CD4-positive, CD25-positive, alpha-beta regulatory T cell (primary cell): ENCODE results near the gene MIGA1. TPM values are rescaled to one million over a fixed set of nuclear protein-coding genes. Genes with fewer than 3 reads are reported as not detected.
A peak's percentile ranks its signal among the peaks of the same experiment; 100 is the strongest.
"Not testable (repeated sequence)": the region's sequence is repeated elsewhere in the genome, so short reads cannot be mapped to it uniquely, and the experiment has no call there.

Experiments used
- ATAC-seq, 2 donors: fragments of 150-1000 bp; cut with Tn5 transposase; one replicate each; pipeline ENCODE4 v1.10.0; 2021; ENCODE audit warnings: low read depth in 2 of 2, moderate number of reproducible peaks in 2 of 2, moderate library complexity in 1 of 2
- DNase-seq, 3 donors: peaks; one replicate each; pipeline versions ENCODE4 v3.0.0 to v3.0.0-alpha.2; 2012 to 2022; ENCODE audit warnings: mixed read lengths in 1 of 3
- H3K27ac ChIP-seq: one replicate; pipeline ENCODE4 v1.7.0; 2013; ENCODE audit warnings: mild to moderate bottlenecking, low read length; ENCODE audit not compliant: insufficient read depth, poor library complexity, severe bottlenecking
- H3K27me3 ChIP-seq: one replicate; pipeline ENCODE4 v1.7.0; 2013; ENCODE audit warnings: low read length; ENCODE audit not compliant: control insufficient read depth, insufficient read depth
- H3K36me3 ChIP-seq: one replicate; pipeline ENCODE4 v1.7.0; 2013; ENCODE audit warnings: mild to moderate bottlenecking, low read length, moderate library complexity; ENCODE audit not compliant: control insufficient read depth, insufficient read depth
- H3K4me1 ChIP-seq: 2 replicates; pipeline ENCODE4 v1.7.0; 2013; ENCODE audit warnings: mild to moderate bottlenecking, low read length; ENCODE audit not compliant: insufficient read depth, control insufficient read depth, poor library complexity, severe bottlenecking
- H3K4me3 ChIP-seq: one replicate; pipeline ENCODE4 v1.7.0; 2013; ENCODE audit warnings: low read depth, mild to moderate bottlenecking, low read length, moderate library complexity
- H3K9me3 ChIP-seq, 2 experiments: 1 replicate in 1 of 2; 2 replicates in 1 of 2; pipeline ENCODE4 v1.7.0; 2013; ENCODE audit warnings: low read length in 2 of 2, mild to moderate bottlenecking in 1 of 2, moderate library complexity in 1 of 2; ENCODE audit not compliant: control insufficient read depth in 2 of 2
- H3K27ac Mint-ChIP-seq, 3 donors: one replicate each; pipeline ENCODE4 v1.8.0; 2020 to 2022; ENCODE audit warnings: mild to moderate bottlenecking in 3 of 3, mixed read lengths in 3 of 3, moderate library complexity in 2 of 3
- H3K27me3 Mint-ChIP-seq: one replicate; pipeline ENCODE4 v1.8.0; 2022; ENCODE audit warnings: mild to moderate bottlenecking, mixed read lengths
- H3K36me3 Mint-ChIP-seq: one replicate; pipeline ENCODE4 v1.8.0; 2020; ENCODE audit warnings: mixed read lengths
- H3K4me1 Mint-ChIP-seq, 4 donors: one replicate each; pipeline ENCODE4 v1.8.0; 2020 to 2022; ENCODE audit warnings: mixed read lengths in 4 of 4, mild to moderate bottlenecking in 1 of 4
- H3K4me3 Mint-ChIP-seq, 4 donors: one replicate each; pipeline ENCODE4 v1.8.0; 2020 to 2022; ENCODE audit warnings: mild to moderate bottlenecking in 4 of 4, mixed read lengths in 4 of 4, moderate library complexity in 3 of 4
- H3K9me3 Mint-ChIP-seq, 7 donors: one replicate each; pipeline ENCODE4 v1.8.0; 2020 to 2022; ENCODE audit warnings: mixed read lengths in 7 of 7, mild to moderate bottlenecking in 3 of 7, moderate library complexity in 2 of 7
- polyA plus RNA-seq, 4 donors: library from polyadenylated mRNA; unstranded; fragments of 300-500 nt; fragmentation: Illumina TruSeq; gene quantifications; one replicate each; pipeline ENCODE4 v1.2.3, GENCODE V29; 2021
- total RNA-seq: library from RNA; stranded (reverse); gene quantifications from one replicate; pipeline ENCODE4 v1.2.3, GENCODE V29; 2022

Gene MIGA1
- total and polyA plus RNA-seq, 5 donors from 2014 or later = 8.4 to 15.3 (median 11.7) TPM

DNA sequence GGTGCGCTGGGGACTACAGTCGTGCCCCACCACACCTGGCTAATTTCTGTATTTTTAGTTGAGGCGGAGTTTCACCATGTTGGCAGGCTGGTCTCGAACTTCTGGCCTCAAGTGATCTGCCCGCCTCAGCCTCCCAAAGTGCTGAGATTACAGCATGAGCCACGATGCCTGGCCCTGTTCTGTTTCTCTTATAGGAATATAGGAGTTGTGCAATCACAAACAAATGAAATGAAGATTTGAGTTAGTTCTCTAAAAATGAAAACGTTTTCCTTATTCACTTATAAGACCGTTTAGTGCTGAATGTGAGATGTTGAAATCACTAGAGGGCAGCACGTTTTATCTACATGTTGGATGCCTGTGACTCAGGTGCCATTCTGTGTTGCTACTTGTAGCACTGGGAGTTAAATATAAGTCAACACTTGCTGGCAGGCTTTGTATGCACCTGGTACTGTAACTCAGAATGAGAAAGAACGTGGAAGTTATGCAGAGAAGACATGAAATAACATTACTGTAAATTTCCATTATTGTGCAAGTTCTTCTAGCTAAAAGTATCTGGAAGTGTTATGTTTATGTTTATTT is 45.8 kb downstream of the MIGA1 start:
- H3K36me3 Mint-ChIP-seq = peaks cover 34% of the 10 kb centered on the region
- no peaks in the 10 kb centered on the region for H3K27me3 ChIP-seq
- H3K4me3 ChIP-seq = no peak overlapping the region
- no peaks in the 10 kb centered on the region for H3K27me3 Mint-ChIP-seq
- peaks cover 3 to 13% (median 6%) of the 10 kb centered on the region in 4 donors for H3K4me1 Mint-ChIP-seq
- no peaks in the 10 kb centered on the region for H3K4me1 ChIP-seq
- H3K4me3 Mint-ChIP-seq = no peak overlapping the region
- H3K9me3 Mint-ChIP-seq = no peaks in the 10 kb centered on the region
- DNase-seq = peak in 1 of 3 donors; percentile 58
- no peaks in the 10 kb centered on the region for H3K9me3 ChIP-seq
- no peak overlapping the region for H3K27ac ChIP-seq
- peaks cover 43% of the 10 kb centered on the region for H3K36me3 ChIP-seq
- peak in 1 of 2 donors; percentile 43 for ATAC-seq
- H3K27ac Mint-ChIP-seq = peak overlapping the region in 1 of 3 donors; percentile 26

GRCh38 chr1:77826851-77827250 is 47.4 kb downstream of the MIGA1 start:
- not testable (repeated sequence) for H3K4me3 ChIP-seq, H3K27me3 Mint-ChIP-seq, ATAC-seq, H3K27ac Mint-ChIP-seq, H3K9me3 ChIP-seq, H3K27me3 ChIP-seq, H3K27ac ChIP-seq, DNase-seq, H3K4me1 ChIP-seq, H3K9me3 Mint-ChIP-seq, H3K4me3 Mint-ChIP-seq
- H3K36me3 ChIP-seq = peaks cover 30% of the 10 kb centered on the region
- Mint-ChIP-seq H3K36me3 (peaks cover 36% of the 10 kb centered on the region), H3K4me1 (peaks cover 4 to 15% (median 12%) of the 10 kb centered on the region in 4 donors)

DNA sequence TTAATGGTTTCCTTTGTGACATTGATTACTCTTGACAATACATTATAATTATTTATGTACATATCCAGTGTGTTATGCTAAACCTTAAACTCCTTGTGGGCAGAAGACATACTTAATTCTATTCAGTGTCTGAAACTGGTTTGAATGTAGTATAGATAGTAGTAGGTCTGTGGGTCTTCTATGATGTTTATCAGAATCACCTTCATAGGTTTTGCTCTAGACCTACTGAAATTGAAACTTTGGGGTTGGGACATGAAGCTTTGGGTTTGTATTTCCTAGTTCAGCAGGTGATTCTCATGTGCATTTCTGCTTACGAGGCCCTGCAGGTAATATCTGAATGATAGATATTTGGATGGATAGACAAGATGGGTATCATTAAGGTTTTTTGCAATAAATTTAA is 48.6 kb downstream of the MIGA1 start:
- Mint-ChIP-seq H3K4me3 (no peak overlapping the region), H3K27ac (no peak overlapping the region), H3K9me3 (no peaks in the 10 kb centered on the region), H3K4me1 (peaks cover 16 to 21% (median 16%) of the 10 kb centered on the region in 4 donors), H3K36me3 (peaks cover 40% of the 10 kb centered on the region), H3K27me3 (no peaks in the 10 kb centered on the region)
- Histone ChIP-seq H3K4me1 (no peaks in the 10 kb centered on the region), H3K4me3 (no peak overlapping the region), H3K36me3 (peaks cover 26% of the 10 kb centered on the region), H3K27me3 (no peaks in the 10 kb centered on the region), H3K9me3 (no peaks in the 10 kb centered on the region), H3K27ac (no peak overlapping the region)
- ATAC-seq (no peak), DNase-seq (no peak)

GRCh38 chr1:77829851-77830250 is 50.4 kb downstream of the MIGA1 start:
- H3K4me3 Mint-ChIP-seq = no peak overlapping the region
- no peaks in the 10 kb centered on the region for H3K27me3 ChIP-seq

GRCh38 chr1:77830946-77831345 is 51.5 kb downstream of the MIGA1 start:
- Mint-ChIP-seq H3K4me1 (peaks cover 10 to 20% (median 17%) of the 10 kb centered on the region in 4 donors), H3K27ac (peak overlapping the region in 1 of 3 donors; percentile 48), H3K4me3 (no peak overlapping the region), H3K36me3 (peaks cover 42% of the 10 kb centered on the region), H3K9me3 (no peaks in the 10 kb centered on the region), H3K27me3 (no peaks in the 10 kb centered on the region)
- H3K27ac ChIP-seq = no peak overlapping the region
- H3K4me3 ChIP-seq = no peak overlapping the region
- H3K27me3 ChIP-seq = no peaks in the 10 kb centered on the region
- H3K9me3 ChIP-seq = no peaks in the 10 kb centered on the region
- peaks cover 27% of the 10 kb centered on the region for H3K36me3 ChIP-seq
- no peaks in the 10 kb centered on the region for H3K4me1 ChIP-seq
- ATAC-seq (no peak), DNase-seq (no peak)

More at GRCh38 chr1:77829851-77830250, 50.4 kb downstream of the MIGA1 start:
- Histone ChIP-seq H3K4me1 (no peaks in the 10 kb centered on the region), H3K9me3 (no peaks in the 10 kb centered on the region), H3K27ac (no peak overlapping the region), H3K36me3 (peaks cover 27% of the 10 kb centered on the region), H3K4me3 (no peak overlapping the region)
- H3K27me3 Mint-ChIP-seq = no peaks in the 10 kb centered on the region
- no peak for ATAC-seq
- H3K4me1 Mint-ChIP-seq = peaks cover 13 to 20% (median 16%) of the 10 kb centered on the region in 4 donors
- H3K9me3 Mint-ChIP-seq = no peaks in the 10 kb centered on the region
- no peak for DNase-seq
- peak overlapping the region in 1 of 3 donors; percentile 41 for H3K27ac Mint-ChIP-seq
- peaks cover 42% of the 10 kb centered on the region for H3K36me3 Mint-ChIP-seq

GRCh38 chr1:77831566-77831965 is 52.1 kb downstream of the MIGA1 start:
- Mint-ChIP-seq H3K4me3 (no peak overlapping the region), H3K27me3 (no peaks in the 10 kb centered on the region)

GRCh38 chr1:77831976-77832711 is 52.7 kb downstream of the MIGA1 start:
- no peaks in the 10 kb centered on the region for H3K9me3 ChIP-seq
- H3K4me3 Mint-ChIP-seq = no peak overlapping the region
- peaks cover 21% of the 10 kb centered on the region for H3K36me3 ChIP-seq
- no peak overlapping the region for H3K27ac ChIP-seq
- H3K27ac Mint-ChIP-seq = peak overlapping the region in 1 of 3 donors; percentile 62
- ATAC-seq (no peak), DNase-seq (no peak)
- peaks cover 10 to 22% (median 19%) of the 10 kb centered on the region in 4 donors for H3K4me1 Mint-ChIP-seq
- no peaks in the 10 kb centered on the region for H3K9me3 Mint-ChIP-seq
- H3K4me1 ChIP-seq = no peaks in the 10 kb centered on the region
- H3K27me3 ChIP-seq = no peaks in the 10 kb centered on the region
- peaks cover 39% of the 10 kb centered on the region for H3K36me3 Mint-ChIP-seq
- H3K27me3 Mint-ChIP-seq = no peaks in the 10 kb centered on the region
- no peak overlapping the region for H3K4me3 ChIP-seq

More at GRCh38 chr1:77831566-77831965, 52.1 kb downstream of the MIGA1 start:
- no peak overlapping the region for H3K4me3 ChIP-seq
- ATAC-seq (no peak), DNase-seq (no peak)
- H3K27ac ChIP-seq = no peak overlapping the region
- no peaks in the 10 kb centered on the region for H3K27me3 ChIP-seq
- no peaks in the 10 kb centered on the region for H3K4me1 ChIP-seq
- Mint-ChIP-seq H3K9me3 (no peaks in the 10 kb centered on the region), H3K27ac (no peak overlapping the region), H3K36me3 (peaks cover 43% of the 10 kb centered on the region), H3K4me1 (peaks cover 10 to 22% (median 19%) of the 10 kb centered on the region in 4 donors)
- no peaks in the 10 kb centered on the region for H3K9me3 ChIP-seq
- peaks cover 25% of the 10 kb centered on the region for H3K36me3 ChIP-seq
